Common myeloid progenitor, CD34-positive (primary cell): ENCODE measurements around the gene CLEC4M.
A peak's percentile ranks its signal among the peaks of the same experiment; 100 is the strongest.
"Not testable (repeated sequence)": the region's sequence is repeated elsewhere in the genome, so short reads cannot be mapped to it uniquely, and the experiment has no call there.

ENCODE experiments used
- CTCF ChIA-PET: fragments of 350-600 bp; sonication (Branson Sonifier 250); formaldehyde crosslinking; loops from one replicate; lab custom pipeline; 2021; ENCODE audit warnings: antibody characterized with exemption; lab: Charles Lee
- POLR2A ChIA-PET: fragments of 350-600 bp; sonication (Branson Sonifier 250); formaldehyde crosslinking; loops from one replicate; lab custom pipeline; 2021; ENCODE audit warnings: antibody characterized with exemption; lab: Charles Lee
- DNase-seq, 3 donors: peaks; one replicate each; pipeline versions ENCODE4 v3.0.0 to v3.0.0-alpha.2; 2013
- H3K27ac ChIP-seq, 2 experiments: 1 replicate in 1 of 2; 2 replicates in 1 of 2; pipeline ENCODE4 v1.7.0; 2013; ENCODE audit warnings: inconsistent platforms in 2 of 2, low read length in 2 of 2, mild to moderate bottlenecking in 2 of 2, low read depth in 1 of 2, moderate library complexity in 1 of 2; ENCODE audit not compliant: severe bottlenecking in 2 of 2, insufficient read depth in 1 of 2, poor library complexity in 1 of 2
- H3K27me3 ChIP-seq, 5 experiments: replicated peaks in 2 of 5; 1 replicate in 3 of 5; 2 replicates in 2 of 5; pipeline versions ENCODE4 v1.6.1 to v1.7.0; 2013; ENCODE audit warnings: low read length in 4 of 5, mild to moderate bottlenecking in 2 of 5, moderate library complexity in 2 of 5, inconsistent platforms in 1 of 5; ENCODE audit not compliant: insufficient read depth in 5 of 5, control insufficient read depth in 4 of 5
- H3K36me3 ChIP-seq, 4 experiments: 1 replicate in 2 of 4; 2 replicates in 2 of 4; pipeline versions ENCODE4 v1.6.1 to v1.7.0; 2013; ENCODE audit warnings: low read length in 3 of 4, control low read depth in 1 of 4, mild to moderate bottlenecking in 1 of 4; ENCODE audit not compliant: control insufficient read depth in 4 of 4, insufficient read depth in 4 of 4
- H3K4me1 ChIP-seq, 4 experiments: 1 replicate in 3 of 4; 2 replicates in 1 of 4; pipeline versions ENCODE4 v1.6.1 to v1.7.1; 2013; ENCODE audit warnings: low read length in 3 of 4, mild to moderate bottlenecking in 3 of 4, control low read depth in 1 of 4, inconsistent platforms in 1 of 4, moderate library complexity in 1 of 4; ENCODE audit not compliant: control insufficient read depth in 4 of 4, insufficient read depth in 4 of 4; ENCODE audit errors: control extremely low read depth in 1 of 4
- H3K4me3 ChIP-seq, 7 experiments: 1 replicate in 4 of 7; 2 replicates in 3 of 7; pipeline versions ENCODE4 v1.5.1 to v1.7.0; 2013; ENCODE audit warnings: mild to moderate bottlenecking in 7 of 7, low read length in 6 of 7, moderate library complexity in 6 of 7, inconsistent platforms in 2 of 7, low read depth in 2 of 7, control low read depth in 1 of 7; ENCODE audit not compliant: insufficient read depth in 4 of 7, control insufficient read depth in 1 of 7; ENCODE audit errors: extremely low read depth in 1 of 7
- H3K9me3 ChIP-seq, 5 experiments: 1 replicate in 4 of 5; 2 replicates in 1 of 5; pipeline versions ENCODE4 v1.6.1 to v1.7.1; 2013; ENCODE audit warnings: low read length in 4 of 5, mild to moderate bottlenecking in 2 of 5, inconsistent platforms in 1 of 5, low read depth in 1 of 5, moderate library complexity in 1 of 5; ENCODE audit not compliant: control insufficient read depth in 4 of 5, insufficient read depth in 2 of 5; ENCODE audit errors: control extremely low read depth in 1 of 5
- WGBS: methylation state at CpG from one replicate; pipeline ENCODE4 v1.1.5; 2013; ENCODE audit not compliant: insufficient coverage; 5-methylcytosine and 5-hydroxymethylcytosine counted together

The CLEC4M gene

DNA sequence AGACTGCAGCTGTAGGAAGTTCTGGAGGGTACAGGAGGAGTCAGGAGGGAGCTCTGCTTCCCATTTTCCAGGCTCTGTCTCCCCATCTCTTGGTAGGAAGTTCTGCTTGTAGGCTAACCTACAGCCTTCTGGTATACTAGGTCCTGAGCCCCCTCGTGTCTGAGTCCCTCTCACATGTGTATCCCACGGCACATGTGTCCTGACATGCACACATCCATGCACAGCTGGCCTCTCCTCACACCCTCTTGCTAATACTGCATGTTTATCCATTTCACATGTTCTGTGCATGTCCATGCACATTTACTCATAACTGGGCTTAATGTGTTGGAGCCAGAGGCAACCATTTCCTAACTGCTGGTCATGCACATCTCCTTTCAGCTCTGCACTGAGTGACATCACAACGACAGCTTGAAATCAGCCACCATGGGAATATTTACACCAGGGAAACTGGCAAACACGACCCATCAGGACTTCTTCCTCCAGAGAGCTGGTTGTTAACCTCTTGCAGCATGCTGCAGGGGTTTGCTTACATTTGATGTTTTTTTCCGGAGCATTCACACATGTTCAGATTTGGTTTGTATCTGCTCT is 18.8 kb upstream of the CLEC4M start:
- Histone ChIP-seq H3K9me3 (no peaks in the 10 kb centered on the region), H3K27me3 (peaks cover 0 to 9% (median 2%) of the 10 kb centered on the region in 5 experiments), H3K36me3 (no peaks in the 10 kb centered on the region), H3K4me3 (no peak overlapping the region), H3K27ac (no peak overlapping the region), H3K4me1 (no peaks in the 10 kb centered on the region)
- DNase-seq, result no peak
- ChIA-PET POLR2A (no interaction called here), CTCF (interaction anchor here (0.7 to 1.1 kb wide), 2 partner anchors 63 to 64 kb away, joined by 3 to 4 read pairs; partner anchors contain the start of gene TRAPPC5)
- 88% methylated on average over 5 of the region's 5 CpGs for WGBS

DNA sequence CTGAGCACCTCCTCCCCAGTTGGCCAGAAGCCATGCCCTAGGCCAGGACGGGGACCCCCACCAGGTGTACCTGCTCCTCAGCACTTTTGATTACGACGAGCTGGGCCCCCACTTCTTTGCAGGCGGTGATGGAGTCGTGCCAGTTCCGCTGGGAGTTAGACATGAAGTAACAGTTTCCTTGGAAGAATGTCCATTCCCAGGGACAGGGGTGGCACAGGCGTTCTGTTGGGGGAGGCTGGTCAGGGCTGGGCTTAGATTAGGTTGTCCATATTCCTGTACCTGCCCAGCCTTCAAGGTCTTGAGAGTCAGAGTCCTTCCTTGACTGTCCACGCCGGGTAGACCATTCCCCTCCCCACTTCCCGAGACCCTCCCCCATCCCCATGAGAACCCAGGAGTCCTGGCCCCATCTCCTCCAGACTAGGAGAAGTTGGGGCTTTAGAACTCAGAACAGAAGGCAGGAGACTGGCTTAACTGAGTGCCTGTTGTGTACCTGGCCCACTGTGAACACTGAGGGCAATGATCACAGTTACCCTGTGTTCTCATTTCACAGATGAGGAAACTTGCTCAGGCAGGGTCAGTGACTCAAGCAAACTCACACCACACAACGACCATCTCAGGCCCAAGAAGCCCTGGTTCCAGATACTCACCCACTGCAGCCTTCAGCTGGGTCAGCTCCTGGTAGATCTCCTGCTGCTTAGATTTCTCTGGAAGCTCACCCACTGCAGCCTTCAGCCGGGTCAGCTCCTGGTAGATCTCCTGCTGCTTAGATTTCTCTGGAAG is 18.0 kb upstream of the CLEC4M start:
- H3K4me3 ChIP-seq, result no peak overlapping the region
- ChIA-PET POLR2A (interaction anchor here (0.6 kb wide), 1 partner anchor 34 kb away, joined by 6 read pairs; no protein-coding TSS in a partner anchor), CTCF (interaction anchor here (0.7 kb wide), 1 partner anchor 64 kb away, joined by 3 read pairs; the partner anchor contains the start of gene TRAPPC5)
- no peaks in the 10 kb centered on the region for H3K4me1 ChIP-seq
- no peaks in the 10 kb centered on the region for H3K36me3 ChIP-seq
- H3K27me3 ChIP-seq, result peaks cover 0 to 5% (median 2%) of the 10 kb centered on the region in 5 experiments
- WGBS, result 89% methylated on average over 11 of the region's 12 CpGs
- DNase-seq, result no peak
- no peaks in the 10 kb centered on the region for H3K9me3 ChIP-seq
- no peak overlapping the region for H3K27ac ChIP-seq

DNA sequence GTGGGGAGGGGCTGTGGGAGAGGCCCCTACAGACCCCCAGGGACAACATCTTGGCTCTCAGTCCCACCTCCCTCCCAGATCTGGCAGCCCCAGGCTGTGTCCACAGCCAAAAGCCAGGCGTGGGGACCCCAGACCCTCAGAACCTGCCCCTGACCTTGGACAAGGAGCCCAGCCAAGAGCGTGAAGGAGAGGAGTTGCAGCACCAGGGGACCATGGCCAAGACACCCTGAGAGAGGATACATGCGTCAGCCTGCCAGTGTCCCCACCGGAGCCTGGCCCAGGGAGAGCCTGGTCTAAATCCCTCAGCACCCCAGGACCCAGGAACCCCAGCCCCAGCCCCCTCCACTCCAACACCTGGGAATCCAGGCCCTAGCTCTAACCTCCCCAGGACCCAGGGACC is 16.7 kb upstream of the CLEC4M start:
- POLR2A ChIA-PET, H3K36me3 ChIP-seq, H3K27me3 ChIP-seq, H3K27ac ChIP-seq, DNase-seq, H3K4me3 ChIP-seq, H3K9me3 ChIP-seq, H3K4me1 ChIP-seq, CTCF ChIA-PET: not testable (repeated sequence)
- WGBS, result 94% methylated on average over 3 of the region's 4 CpGs

DNA sequence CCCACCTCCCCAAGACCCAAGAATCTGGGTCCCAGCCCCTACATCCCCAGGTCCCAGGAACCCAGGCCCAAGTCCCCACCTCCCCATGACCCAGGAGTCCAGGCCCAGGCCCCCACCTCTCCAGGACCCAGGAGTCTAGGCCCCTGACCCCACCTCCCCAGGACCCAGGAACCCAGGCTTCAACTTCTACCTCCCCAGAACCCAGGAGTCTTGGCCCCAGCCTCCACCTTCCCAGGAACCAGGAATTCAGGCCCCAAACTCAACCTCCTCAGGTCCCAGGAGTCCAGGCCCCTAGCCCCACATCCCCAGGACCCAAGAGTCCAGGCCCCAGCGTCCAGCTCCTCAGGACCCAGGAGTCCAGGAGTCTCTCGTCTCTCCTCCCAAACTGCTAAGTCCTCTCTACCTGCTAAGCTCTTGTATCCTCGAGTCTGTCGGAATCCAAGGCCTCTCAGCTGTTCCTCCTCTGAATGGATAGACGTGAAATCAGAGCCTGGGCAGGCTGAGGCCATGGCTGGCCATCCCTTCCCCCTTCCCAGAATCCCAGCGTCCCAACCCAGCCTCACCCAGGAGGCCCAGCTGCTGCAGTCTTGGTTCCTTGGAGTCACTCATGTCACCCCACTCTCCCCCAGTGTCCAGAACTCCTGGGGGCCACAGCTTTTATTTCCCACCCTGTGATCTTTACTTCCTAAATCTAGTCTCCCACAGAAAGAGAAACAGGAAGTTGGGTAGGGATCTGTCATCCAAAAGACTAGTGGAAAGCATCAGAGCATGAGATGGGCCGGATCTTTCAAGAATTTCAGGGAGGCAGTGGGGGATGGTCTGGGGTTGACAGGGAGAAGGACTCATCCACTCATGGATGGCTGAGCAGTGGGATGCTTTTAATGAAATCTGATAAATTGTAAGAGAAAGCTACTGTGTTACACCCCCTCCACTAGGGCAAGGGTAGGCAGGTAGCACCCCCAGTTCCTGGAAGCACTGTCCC is 15.8 kb upstream of the CLEC4M start, which contains the start of gene CD209:
Gene CD209 (minus strand): TSS at position 632 of the 982 bp plus-strand sequence. CDS start 23 bp downstream, at position 609.
- Histone ChIP-seq H3K4me1 (no peaks in the 10 kb centered on the region), H3K27ac (no peak within 1 kb of the TSS), H3K36me3 (no peaks in the 10 kb centered on the region), H3K27me3 (peaks cover 0 to 4% (median 2%) of the 10 kb centered on the region in 5 experiments), H3K9me3 (no peaks in the 10 kb centered on the region), H3K4me3 (no peak within 1 kb of the TSS)
- DNase-seq, result no peak
- WGBS, result 92% methylated on average over 7 of the region's 7 CpGs
- ChIA-PET CTCF (interaction anchor here (0.9 to 1.9 kb wide), 3 partner anchors 12 to 54 kb away, joined by 3 to 7 read pairs (median 4); partner anchors contain the start of gene CLEC4M), POLR2A (interaction anchor here (0.6 kb wide), 1 partner anchor 31 kb away, joined by 9 read pairs; no protein-coding TSS in a partner anchor)

DNA sequence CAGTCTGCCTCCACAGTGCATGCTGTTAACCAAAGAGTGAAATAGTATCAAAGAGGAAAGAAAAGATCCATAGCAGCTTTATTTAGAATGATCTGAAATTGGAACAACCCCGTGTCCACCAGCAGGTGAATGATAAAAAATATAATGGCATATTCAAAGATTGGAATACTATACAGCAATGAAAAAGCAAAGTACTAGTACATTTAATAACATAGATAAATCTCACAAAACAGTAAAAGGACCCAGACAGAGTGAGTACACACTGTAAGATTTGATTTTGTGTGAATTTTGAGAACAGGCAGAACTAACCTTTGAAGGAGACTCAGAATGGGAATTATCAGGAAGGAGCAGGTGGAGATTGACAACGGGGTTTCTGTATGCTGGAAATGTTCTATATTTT is 14.9 kb upstream of the CLEC4M start:
- Histone ChIP-seq H3K36me3 (no peaks in the 10 kb centered on the region), H3K27ac (no peak overlapping the region), H3K9me3 (no peaks in the 10 kb centered on the region), H3K27me3 (peaks cover 0 to 2% (median 0%) of the 10 kb centered on the region in 5 experiments), H3K4me3 (no peak overlapping the region), H3K4me1 (no peaks in the 10 kb centered on the region)
- ChIA-PET CTCF (interaction anchor here (0.9 to 1.9 kb wide), 3 partner anchors 13 to 53 kb away, joined by 3 to 7 read pairs (median 4); partner anchors contain the start of gene CLEC4M), POLR2A (no interaction called here)
- no peak for DNase-seq
- WGBS, result no CpG with 5 or more reads among the region's 2 CpGs

DNA sequence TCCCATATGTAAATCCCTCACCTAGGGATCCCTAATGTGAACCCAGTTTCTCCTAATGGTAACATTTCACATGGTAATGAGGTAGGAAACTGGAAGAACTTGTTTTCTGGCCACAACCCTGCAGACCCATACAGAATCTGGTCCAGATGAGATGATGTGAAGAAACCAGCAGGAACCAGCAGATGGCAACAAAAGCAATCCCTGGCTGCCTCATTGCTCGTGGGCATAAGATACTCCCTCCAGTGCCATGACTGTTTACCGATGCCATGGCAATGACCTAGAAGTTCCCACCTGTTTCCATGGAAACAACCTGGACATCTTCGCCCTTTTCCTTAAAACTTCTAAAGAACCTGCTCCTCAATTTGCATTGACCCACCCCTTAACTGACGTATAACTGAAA is 14.3 kb upstream of the CLEC4M start:
- no peaks in the 10 kb centered on the region for H3K36me3 ChIP-seq
- DNase-seq, result peak; percentile 21 to 60 (median 48)
- H3K9me3 ChIP-seq, result no peaks in the 10 kb centered on the region
- ChIA-PET CTCF (no interaction called here), POLR2A (no interaction called here)
- H3K4me1 ChIP-seq, result no peaks in the 10 kb centered on the region
- peaks cover 0 to 2% (median 0%) of the 10 kb centered on the region in 5 experiments for H3K27me3 ChIP-seq
- H3K27ac ChIP-seq, result no peak overlapping the region
- WGBS, result 45% methylated on average over 3 of the region's 4 CpGs
- no peak overlapping the region for H3K4me3 ChIP-seq
